HepG2 (cell line): Measurements from ENCODE around the gene CNOT6. TPM values are rescaled to one million over a fixed set of nuclear protein-coding genes. Genes with fewer than 3 reads are reported as not detected.

ENCODE experiments used
- ATAC-seq: fragments of 200-7000 bp; cut with Tn5 transposase; 3 replicates; pipeline ENCODE4 v1.9.1; 2020; ENCODE audit warnings: mild to moderate bottlenecking, moderate library complexity
- BruUV-seq: library from RNA; stranded (reverse); fragments of 400-500 nt; replicated peaks from 2 replicates; lab custom pipeline; 2021; lab: Mats Ljungman, UMichigan
- CTCF ChIA-PET: fragments of 300-600 bp; formaldehyde crosslinking; extraction: SDS; loops from one replicate; lab custom pipeline; 2021; ENCODE audit warnings: low total read pairs, inconsistent platforms, low intra/inter-chr PET ratio; lab: Yijun Ruan, JAX
- POLR2A ChIA-PET: fragments of 350-600 bp; sonication (Branson Sonifier 250); formaldehyde crosslinking; loops from one replicate; lab custom pipeline; 2020; ENCODE audit warnings: antibody characterized with exemption, inconsistent platforms; lab: Yijun Ruan, JAX
- DNase-seq: peaks from one replicate; pipeline ENCODE4 v3.0.0-alpha.2; 2015; ENCODE audit warnings: low spot score
- FAIRE-seq: peaks from 3 replicates; lab custom pipeline; 2011; peaks lifted over from hg19 to GRCh38; lab: Jason Lieb, UNC
- H2AFZ ChIP-seq: one replicate; pipeline ENCODE4 v1.6.1; 2011; ENCODE audit warnings: low read length, inconsistent platforms
- H3K27ac ChIP-seq: fragments of 300-600 bp; 3 replicates; pipeline ENCODE4 v1.8.0; 2011; ENCODE audit warnings: mixed run types, mild to moderate bottlenecking, mixed read lengths, low read length, inconsistent platforms; ENCODE audit not compliant: insufficient read depth; ENCODE audit errors: extremely low read length
- H3K27me3 ChIP-seq, 2 experiments: fragments of 200-600 bp in 1 of 2; 2 replicates in 1 of 2; 3 replicates in 1 of 2; pipeline versions ENCODE4 v1.6.0 to v1.8.0; 2011; ENCODE audit warnings: low read length in 2 of 2, mild to moderate bottlenecking in 2 of 2, moderate library complexity in 2 of 2, inconsistent platforms in 1 of 2; ENCODE audit not compliant: insufficient read depth in 2 of 2, control insufficient read depth in 1 of 2
- H3K36me3 ChIP-seq, 2 experiments: fragments of 200-600 bp in 1 of 2; replicated peaks in 1 of 2; 2 replicates in 1 of 2; 3 replicates in 1 of 2; pipeline versions ENCODE4 v1.5.1 to v1.8.0; 2011; ENCODE audit warnings: low read length in 2 of 2, inconsistent platforms in 1 of 2; ENCODE audit not compliant: insufficient read depth in 2 of 2, control insufficient read depth in 1 of 2
- H3K4me1 ChIP-seq: 2 replicates; pipeline ENCODE4 v1.5.1; 2012; ENCODE audit warnings: low read length, inconsistent platforms; ENCODE audit not compliant: insufficient read depth
- H3K4me2 ChIP-seq: 2 replicates; pipeline ENCODE4 v1.6.0; 2011; ENCODE audit warnings: low read depth, low read length, inconsistent platforms
- H3K4me3 ChIP-seq, 3 experiments: fragments of 200-600 bp in 1 of 3; sonication (generic), shearing (Covaris generic) in 1 of 3; replicated peaks in 1 of 3; 2 replicates each; pipeline ENCODE4 v1.5.1; 2011 to 2016; ENCODE audit warnings: low read length in 3 of 3, inconsistent platforms in 2 of 3, low read depth in 2 of 3, mild to moderate bottlenecking in 2 of 3, control low read depth in 1 of 3, mixed read lengths in 1 of 3; ENCODE audit not compliant: insufficient read depth in 1 of 3
- H3K79me2 ChIP-seq: one replicate; pipeline ENCODE4 v1.6.1; 2011; ENCODE audit warnings: low read length, inconsistent platforms; ENCODE audit not compliant: insufficient read depth
- H3K9ac ChIP-seq: 2 replicates; pipeline ENCODE4 v1.6.0; 2011; ENCODE audit warnings: mild to moderate bottlenecking, low read depth, low read length, inconsistent platforms; ENCODE audit not compliant: insufficient read depth
- H3K9me3 ChIP-seq: 2 replicates; pipeline ENCODE4 v1.5.1; 2012; ENCODE audit warnings: mild to moderate bottlenecking, low read length
- H4K20me1 ChIP-seq: 2 replicates; pipeline ENCODE4 v1.6.0; 2011; ENCODE audit warnings: inconsistent platforms, mild to moderate bottlenecking, low read length, moderate library complexity; ENCODE audit not compliant: insufficient read depth
- BRD4 ChIP-seq: sonication (generic); formaldehyde crosslinking; IDR thresholded peaks from 2 replicates; pipeline ENCODE4 v1.4.0; 2020; ENCODE audit warnings: missing genetic modification reagents
- ESRRA ChIP-seq: sonication (generic); formaldehyde crosslinking; IDR thresholded peaks from 2 replicates; pipeline ENCODE4 v1.5.1; 2020; ENCODE audit warnings: mild to moderate bottlenecking, low read depth, missing genetic modification reagents
- FOXC1 ChIP-seq: sonication (generic); formaldehyde crosslinking; IDR thresholded peaks from 2 replicates; pipeline ENCODE4 v1.8.0; 2022; ENCODE audit warnings: mild to moderate bottlenecking, missing genetic modification reagents, borderline replicate concordance
- GATAD2A ChIP-seq: IDR thresholded peaks from 2 replicates; pipeline ENCODE4 v1.6.1; 2016
- HOXA7 ChIP-seq: sonication (generic); formaldehyde crosslinking; IDR thresholded peaks from 2 replicates; pipeline ENCODE4 v1.8.1; 2022; ENCODE audit warnings: mild to moderate bottlenecking, missing genetic modification reagents, moderate library complexity
- HOXA9 ChIP-seq: sonication (generic); formaldehyde crosslinking; IDR thresholded peaks from 2 replicates; pipeline ENCODE4 v1.8.1; 2022; ENCODE audit warnings: missing genetic modification reagents, mild to moderate bottlenecking, moderate library complexity, borderline replicate concordance
- KDM5A ChIP-seq: fragments of 200-600 bp; sonication (generic); IDR thresholded peaks from 2 replicates; pipeline ENCODE4 v1.7.0; 2018; ENCODE audit warnings: antibody characterized with exemption, mild to moderate bottlenecking, low read length, borderline replicate concordance
- MAFG ChIP-seq: sonication (generic); formaldehyde crosslinking; IDR thresholded peaks from 2 replicates; pipeline ENCODE4 v1.5.1; 2020; ENCODE audit warnings: mild to moderate bottlenecking, missing genetic modification reagents
- MED8 ChIP-seq: sonication (generic); formaldehyde crosslinking; IDR thresholded peaks from 2 replicates; pipeline ENCODE4 v1.8.1; 2023; ENCODE audit warnings: mild to moderate bottlenecking, missing genetic modification reagents; ENCODE audit not compliant: insufficient replicate concordance
- MYNN ChIP-seq: sonication (generic); formaldehyde crosslinking; IDR thresholded peaks from 2 replicates; pipeline ENCODE4 v1.4.0; 2020; ENCODE audit warnings: mild to moderate bottlenecking, low read depth, missing genetic modification reagents
- SALL1 ChIP-seq: sonication (generic); formaldehyde crosslinking; IDR thresholded peaks from 2 replicates; pipeline ENCODE4 v1.8.0; 2022; ENCODE audit warnings: mild to moderate bottlenecking, missing genetic modification reagents
- SP1 ChIP-seq, 2 experiments: fragments of 450-650 bp in 1 of 2; sonication (generic) in 1 of 2; formaldehyde crosslinking in 1 of 2; IDR thresholded peaks; 2 replicates each; pipeline versions ENCODE4 v1.4.0 to v1.6.1; 2016 to 2020; ENCODE audit warnings: missing genetic modification reagents in 1 of 2
- STAT5B ChIP-seq: sonication (generic); formaldehyde crosslinking; IDR thresholded peaks from 2 replicates; pipeline ENCODE4 v1.4.0; 2020; ENCODE audit warnings: missing genetic modification reagents
- ZNF136 ChIP-seq: sonication (generic); formaldehyde crosslinking; IDR thresholded peaks from 2 replicates; pipeline ENCODE4 v1.8.1; 2022; ENCODE audit warnings: low read depth, mild to moderate bottlenecking, moderate library complexity, missing genetic modification reagents
- ZNF629 ChIP-seq: sonication (generic); formaldehyde crosslinking; conservative IDR thresholded peaks from 2 replicates; pipeline ENCODE4 v1.5.0; 2020; ENCODE audit warnings: missing genetic modification reagents
- ZNF788 ChIP-seq: sonication (generic); formaldehyde crosslinking; IDR thresholded peaks from 2 replicates; pipeline ENCODE4 v1.5.0; 2020; ENCODE audit warnings: mild to moderate bottlenecking, missing genetic modification reagents, borderline replicate concordance
- WGBS: methylation state at CpG from one replicate; pipeline ENCODE4 v1.1.6; 2017; ENCODE audit warnings: low lambda C conversion rate; 5-methylcytosine and 5-hydroxymethylcytosine counted together
- in situ Hi-C: cut with HindIII; loops from 2 replicates; pipeline ENCODE4 v1.10.0; 2017; ENCODE audit warnings: low pct_unique_long_range_greater_than_20kb; ENCODE audit not compliant: extremely low pct_ligation_motif_present
- intact Hi-C: fragments of 100-400 bp; cut with micrococcal nuclease; formaldehyde crosslinking; loops from one replicate; pipeline ENCODE4 v1.10.0; 2022; ENCODE audit not compliant: unreplicated experiment
- polyA plus RNA-seq, 8 experiments: library from polyadenylated mRNA; depleted of rRNA in 3 of 8; stranded (reverse) in 7 of 8; unstranded in 1 of 8; fragments of >200 nt; fragmentation: Illumina TruSeq in 4 of 8; extraction: Trizol in 4 of 8; gene quantifications; 2 replicates each; pipeline versions ENCODE4 v1.2.1 to v1.2.3, GENCODE V29; 2011 to 2016; ENCODE audit warnings: low read depth in 4 of 8, missing spikeins in 1 of 8, mixed read lengths in 1 of 8; ENCODE audit not compliant: insufficient read depth in 1 of 8
- total RNA-seq, 5 experiments: library from RNA; depleted of rRNA; stranded (reverse); fragments of >200 nt; fragmentation: Illumina TruSeq; extraction: Trizol; gene quantifications; 2 replicates each; pipeline ENCODE4 v1.2.3, GENCODE V29; 2016; ENCODE audit warnings: low read depth in 1 of 5

Gene CNOT6
- total and polyA plus RNA-seq, 2 of the 13 experiments (the other 11 are each of a cell fraction or from before 2014, with no cell fraction given), result 8.8 to 9.1 TPM

DNA sequence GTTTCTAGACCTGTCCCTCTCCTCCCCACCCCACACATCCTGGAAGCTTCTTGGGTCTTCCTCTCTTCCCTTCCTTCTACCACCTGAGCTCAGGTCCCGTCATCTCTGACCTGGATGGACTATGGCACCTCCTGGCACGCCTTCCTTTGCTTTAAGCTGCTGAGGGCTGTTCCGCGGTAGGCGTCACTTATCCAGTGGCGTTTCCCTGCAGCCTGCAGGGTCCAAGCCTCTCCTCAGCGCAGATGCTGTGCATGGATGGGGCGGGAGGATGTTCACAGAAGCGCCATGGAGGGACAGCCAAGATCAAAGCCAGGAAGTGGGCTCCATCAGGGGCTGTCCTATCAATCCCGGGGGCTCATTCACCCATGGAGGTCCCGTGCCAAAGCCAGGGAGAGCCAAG is 23.8 kb upstream of the CNOT6 start:
- Histone ChIP-seq H3K4me3 (no peak overlapping the region), H3K4me1 (peaks cover 12% of the 10 kb centered on the region), H4K20me1 (0 out of 2 replicates have a peak, but pooled peaks cover 2% of the 10 kb centered on the region), H3K9me3 (no peaks in the 10 kb centered on the region), H3K36me3 (no peaks in the 10 kb centered on the region), H3K27ac (no peak overlapping the region), H3K9ac (no peak overlapping the region), H3K27me3 (peaks cover 3 to 31% of the 10 kb centered on the region in 2 experiments; a peak in 3 of 5 replicates), H3K79me2 (no peaks in the 10 kb centered on the region), H2AFZ (no peak overlapping the region), H3K4me2 (no peak overlapping the region)
- ChIA-PET CTCF (interaction anchor here (0.8 to 1.7 kb wide), 4 partner anchors 56 to 269 kb away, joined by 4 to 6 read pairs (median 6); partner anchors contain the start of gene MAPK9), POLR2A (no interaction called here)
- intact Hi-C loops, result loop anchor here (5.0 to 10.0 kb wide), 2 partner anchors 58 to 176 kb away; partner anchors contain the start of gene MAPK9
- WGBS, result 30% methylated on average over 7 of the region's 11 CpGs
- no peak for ATAC-seq
- FAIRE-seq, result no peak
- no peak for TF ChIP-seq HOXA7 (CRISPR knock-in tag)
- no peak for TF ChIP-seq FOXC1
- TF ChIP-seq ZNF788 (CRISPR knock-in tag), result no peak
- no peak for TF ChIP-seq MYNN (CRISPR knock-in tag)
- no peak for TF ChIP-seq ESRRA (CRISPR knock-in tag)
- no peak for TF ChIP-seq ZNF136 (CRISPR knock-in tag)
- no peak for TF ChIP-seq STAT5B (CRISPR knock-in tag)
- TF ChIP-seq GATAD2A (CRISPR knock-in tag), result no peak
- no peak for TF ChIP-seq MED8 (CRISPR knock-in tag)
- no peak for TF ChIP-seq ZNF629
- no peak for TF ChIP-seq HOXA9
- TF ChIP-seq KDM5A, result no peak
- no peak for TF ChIP-seq SP1 (IDR thresholded peaks at IDR 0.05)
- no peak for TF ChIP-seq SP1 (CRISPR knock-in tag; IDR thresholded peaks at IDR 0.05)
- TF ChIP-seq MAFG (CRISPR knock-in tag), result no peak
- no peak for TF ChIP-seq SALL1 (CRISPR knock-in tag)
- TF ChIP-seq BRD4 (CRISPR knock-in tag), result no peak
- in situ Hi-C loops, result loop anchor here (10.0 to 25.0 kb wide), 2 partner anchors 176 to 258 kb away; partner anchors contain the start of genes MAPK9 and RASGEF1C
- DNase-seq, result no peak
- BruUV-seq, result no TSS peak
